ENCODE measurements around the gene VTI1B. TPM values are rescaled to one million over a fixed set of nuclear protein-coding genes. Genes with fewer than 3 reads are reported as not detected.
"Not testable (repeated sequence)": the region's sequence is repeated elsewhere in the genome, so short reads cannot be mapped to it uniquely, and the experiment has no call there.

The VTI1B gene, protein sequence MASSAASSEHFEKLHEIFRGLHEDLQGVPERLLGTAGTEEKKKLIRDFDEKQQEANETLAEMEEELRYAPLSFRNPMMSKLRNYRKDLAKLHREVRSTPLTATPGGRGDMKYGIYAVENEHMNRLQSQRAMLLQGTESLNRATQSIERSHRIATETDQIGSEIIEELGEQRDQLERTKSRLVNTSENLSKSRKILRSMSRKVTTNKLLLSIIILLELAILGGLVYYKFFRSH
- 10 to 100 TPM; 77.0 to 98.5 (median 90.4) TPM for total RNA-seq

DNA sequence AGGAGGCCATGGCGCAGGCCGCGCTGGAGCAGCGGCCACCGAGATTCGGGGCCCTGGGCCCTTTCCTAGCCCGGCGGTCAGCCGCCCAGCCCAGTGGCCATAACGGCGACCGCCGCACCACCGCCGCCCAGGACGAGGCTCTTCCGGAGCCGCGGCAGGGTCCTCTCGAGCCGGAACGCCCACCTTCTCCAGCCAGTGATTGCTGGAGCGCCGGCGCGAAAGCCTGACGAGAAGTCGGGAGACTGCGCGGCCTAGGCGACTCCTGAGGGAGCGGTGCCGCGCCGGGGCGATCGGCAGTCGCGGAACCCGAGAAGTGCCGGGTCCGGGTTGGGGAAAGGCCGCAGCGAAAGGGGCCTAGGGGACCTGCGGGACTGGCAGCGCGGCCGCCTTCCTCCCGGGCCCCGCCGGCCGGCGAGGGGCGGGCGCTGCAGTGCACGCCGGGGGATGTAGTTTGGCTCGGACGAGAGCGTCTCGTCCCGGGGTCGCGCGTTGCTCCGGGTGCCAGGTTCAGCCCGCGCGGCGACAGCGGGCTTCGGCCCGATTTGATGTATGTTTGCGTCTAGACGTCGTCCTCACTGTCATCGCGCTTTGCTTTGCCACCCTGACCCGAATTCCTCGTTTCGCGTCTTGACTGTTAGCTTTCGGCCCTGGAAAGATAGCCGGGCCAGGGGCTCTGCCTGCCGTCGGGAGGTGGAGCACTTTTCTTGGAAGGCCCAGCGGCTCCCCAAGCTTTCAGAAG is at the start of gene VTI1B:
Gene VTI1B (minus strand): TSS at position 153 of the 739 bp plus-strand sequence. CDS start 143 bp downstream, at position 10.
- Histone ChIP-seq H3K27ac (peak within 1 kb of the TSS; percentile 90 to 99 (median 97)), H3K27me3 (no peaks in the 10 kb centered on the region), H3K9me3 (no peaks in the 10 kb centered on the region), H3K36me3 (peaks cover 0 to 20% of the 10 kb centered on the region in 2 donors), H3K4me1 (peaks cover 4 to 44% (median 14%) of the 10 kb centered on the region in 3 donors), H3K4me3 (peak within 1 kb of the TSS; percentile 78 to 96)
- ATAC-seq: peak; percentile 95
- TF ChIP-seq EP300 (IDR thresholded peaks at IDR 0.05) (no peak), POLR2A (IDR thresholded peaks at IDR 0.05) (peak; percentile 70 to 77), POLR2AphosphoS5 (IDR thresholded peaks at IDR 0.05) (peak; percentile 55)
- TF ChIP-seq, protein P1, sequence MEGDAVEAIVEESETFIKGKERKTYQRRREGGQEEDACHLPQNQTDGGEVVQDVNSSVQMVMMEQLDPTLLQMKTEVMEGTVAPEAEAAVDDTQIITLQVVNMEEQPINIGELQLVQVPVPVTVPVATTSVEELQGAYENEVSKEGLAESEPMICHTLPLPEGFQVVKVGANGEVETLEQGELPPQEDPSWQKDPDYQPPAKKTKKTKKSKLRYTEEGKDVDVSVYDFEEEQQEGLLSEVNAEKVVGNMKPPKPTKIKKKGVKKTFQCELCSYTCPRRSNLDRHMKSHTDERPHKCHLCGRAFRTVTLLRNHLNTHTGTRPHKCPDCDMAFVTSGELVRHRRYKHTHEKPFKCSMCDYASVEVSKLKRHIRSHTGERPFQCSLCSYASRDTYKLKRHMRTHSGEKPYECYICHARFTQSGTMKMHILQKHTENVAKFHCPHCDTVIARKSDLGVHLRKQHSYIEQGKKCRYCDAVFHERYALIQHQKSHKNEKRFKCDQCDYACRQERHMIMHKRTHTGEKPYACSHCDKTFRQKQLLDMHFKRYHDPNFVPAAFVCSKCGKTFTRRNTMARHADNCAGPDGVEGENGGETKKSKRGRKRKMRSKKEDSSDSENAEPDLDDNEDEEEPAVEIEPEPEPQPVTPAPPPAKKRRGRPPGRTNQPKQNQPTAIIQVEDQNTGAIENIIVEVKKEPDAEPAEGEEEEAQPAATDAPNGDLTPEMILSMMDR (IDR thresholded peaks at IDR 0.05): peak in 2 of 4 experiments; percentile 3 to 45
- no CpG with 5 or more reads among the region's 87 CpGs for WGBS, 2 donors (ENCODE audit: low coverage in 1 of 2)

DNA sequence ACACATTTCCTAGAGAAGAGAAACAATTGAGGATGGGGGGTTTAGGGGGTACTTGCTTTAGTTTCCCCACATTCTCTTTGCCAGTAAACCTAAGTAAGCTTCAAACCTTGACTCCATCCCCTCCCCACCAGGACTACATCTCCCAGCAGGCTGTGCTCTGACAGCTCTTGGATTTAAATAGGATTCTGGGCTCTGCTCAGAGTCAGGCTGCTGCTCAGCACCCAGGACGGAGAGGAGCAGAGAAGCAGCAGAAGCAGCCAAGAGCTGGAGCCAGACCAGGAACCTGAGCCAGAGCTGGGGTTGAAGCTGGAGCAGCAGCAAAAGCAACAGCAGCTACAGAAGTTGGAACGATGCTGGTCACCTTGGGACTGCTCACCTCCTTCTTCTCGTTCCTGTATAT is 47.9 kb upstream of the VTI1B start:
- H3K36me3 ChIP-seq: no peaks in the 10 kb centered on the region
- H3K27me3 ChIP-seq: peaks cover 7% of the 10 kb centered on the region
- WGBS, 2 donors (ENCODE audit: low coverage in 1 of 2): 0 to 33% methylated on average over 2 to 3 of the region's 3 CpGs
- H3K4me3 ChIP-seq: no peak overlapping the region
- peak; percentile 89 for ATAC-seq
- peaks cover 0 to 11% (median 9%) of the 10 kb centered on the region in 3 donors for H3K4me1 ChIP-seq
- peaks cover 0 to 6% (median 0%) of the 10 kb centered on the region in 3 donors for H3K9me3 ChIP-seq
- H3K27ac ChIP-seq: peak overlapping the region in 1 of 4 donors; percentile 4
- TF ChIP-seq, protein P1 (IDR thresholded peaks at IDR 0.05): no peak
- TF ChIP-seq POLR2AphosphoS5 (IDR thresholded peaks at IDR 0.05): peak; percentile 16

DNA sequence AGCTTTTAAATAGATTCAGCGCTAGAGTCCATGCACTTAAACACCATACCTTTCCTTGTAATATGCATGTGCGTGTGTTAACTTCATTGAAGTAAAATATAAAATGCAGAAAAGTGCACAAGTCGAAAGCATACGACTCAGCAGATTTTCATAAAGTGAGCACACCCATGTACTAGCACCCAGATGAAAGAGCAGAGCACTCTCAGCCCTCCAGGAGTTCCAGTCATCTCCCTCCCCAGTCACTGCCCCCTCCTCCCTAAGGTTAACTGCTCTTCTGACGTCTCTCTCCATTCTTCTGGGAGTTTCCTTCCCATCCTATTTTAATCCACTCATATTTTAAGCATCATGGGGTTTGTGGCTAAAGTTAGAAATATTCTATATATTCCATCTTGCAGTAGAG is 47.4 kb upstream of the VTI1B start:
- no peak for ATAC-seq
- no peak for TF ChIP-seq POLR2A (IDR thresholded peaks at IDR 0.05)
- TF ChIP-seq, protein P1 (IDR thresholded peaks at IDR 0.05): no peak
- H3K27me3 ChIP-seq: peaks cover 7% of the 10 kb centered on the region
- H3K9me3 ChIP-seq: peaks cover 0 to 4% (median 0%) of the 10 kb centered on the region in 3 donors
- 64 to 66% methylated on average over 5 of the region's 5 CpGs for WGBS, 2 donors (ENCODE audit: low coverage in 1 of 2)
- H3K36me3 ChIP-seq: no peaks in the 10 kb centered on the region
- peaks cover 0 to 11% (median 9%) of the 10 kb centered on the region in 3 donors for H3K4me1 ChIP-seq
- H3K27ac ChIP-seq: peak overlapping the region in 1 of 4 donors; percentile 4
- H3K4me3 ChIP-seq: no peak overlapping the region

DNA sequence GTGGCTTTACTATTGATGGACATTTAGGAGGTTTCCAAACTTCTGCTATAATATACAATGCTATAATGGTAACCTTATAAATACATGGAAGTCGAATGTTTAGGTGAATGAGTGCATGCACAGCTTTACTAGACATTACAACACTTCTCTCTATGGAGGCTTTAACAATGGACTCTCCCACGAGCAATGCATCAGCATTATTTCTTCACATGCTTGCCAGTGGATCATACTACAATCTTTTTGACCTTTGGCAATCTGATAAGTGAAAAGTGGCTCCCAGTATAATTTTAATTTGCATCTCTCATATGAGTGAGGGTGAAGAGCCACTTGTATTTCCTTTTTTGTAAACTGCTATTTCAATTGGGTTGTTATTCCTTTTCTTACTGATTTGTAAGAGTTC is 45.4 kb upstream of the VTI1B start:
- no peak overlapping the region for H3K4me3 ChIP-seq
- no peaks in the 10 kb centered on the region for H3K36me3 ChIP-seq
- 49% methylated on average over 2 of the region's 2 CpGs; no CpG with 5 or more reads in 1 of the 2 donors for WGBS, 2 donors (ENCODE audit: low coverage in 1 of 2)
- H3K4me1 ChIP-seq: peaks cover 0 to 11% (median 9%) of the 10 kb centered on the region in 3 donors
- no peak overlapping the region for H3K27ac ChIP-seq
- no peak for ATAC-seq
- H3K27me3 ChIP-seq: peaks cover under 1% of the 10 kb centered on the region
- no peaks in the 10 kb centered on the region for H3K9me3 ChIP-seq
- no peak for TF ChIP-seq POLR2AphosphoS5 (IDR thresholded peaks at IDR 0.05)
- TF ChIP-seq EP300 (IDR thresholded peaks at IDR 0.05): no peak
- TF ChIP-seq, protein P1 (IDR thresholded peaks at IDR 0.05): no peak
- TF ChIP-seq POLR2A (IDR thresholded peaks at IDR 0.05): no peak

DNA sequence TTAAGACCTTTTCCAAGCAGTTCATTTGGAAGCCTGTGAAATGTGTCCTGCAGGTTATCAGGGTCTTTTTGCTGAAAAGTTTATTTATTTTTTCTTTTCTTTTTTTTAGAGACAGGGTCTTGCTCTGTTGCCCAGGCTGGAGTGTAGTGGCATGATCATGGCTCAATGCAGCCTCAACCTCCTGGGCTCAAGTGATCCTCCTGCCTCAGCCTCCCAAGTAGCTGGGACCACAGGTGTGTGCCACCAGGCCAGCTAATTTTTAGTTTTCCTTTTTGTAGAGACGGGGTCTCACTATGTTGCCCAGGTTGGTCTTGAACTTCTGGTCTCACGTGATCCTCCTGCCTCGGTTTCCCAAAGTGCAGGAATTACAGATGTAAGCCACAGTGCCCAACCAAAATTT is 45.0 kb upstream of the VTI1B start:
- not testable (repeated sequence) for H3K27ac ChIP-seq, H3K4me3 ChIP-seq, H3K9me3 ChIP-seq, H3K27me3 ChIP-seq, H3K36me3 ChIP-seq, ATAC-seq
- 97% methylated on average over 3 of the region's 3 CpGs; no CpG with 5 or more reads in 1 of the 2 donors for WGBS, 2 donors (ENCODE audit: low coverage in 1 of 2)
- peaks cover 0 to 11% (median 9%) of the 10 kb centered on the region in 3 donors for H3K4me1 ChIP-seq
